ENCODE results near the gene AGTRAP.

GRCh38 chr1:11792106-11792505 is 56.2 kb downstream of the AGTRAP start:
- no peak for TF ChIP-seq CTCF (conservative IDR thresholded peaks at IDR 0.05; ENCODE audit: low read depth, low read length)
- TF ChIP-seq CHD1 (IDR thresholded peaks at IDR 0.05; ENCODE audit: low read depth, low read length): no peak
- TF ChIP-seq CEBPB (IDR thresholded peaks at IDR 0.05; ENCODE audit: low read depth, low read length): no peak
- TF ChIP-seq NFE2L2 (IDR thresholded peaks at IDR 0.05; ENCODE audit: low read depth, low read length): no peak
- TF ChIP-seq RFX5 (IDR thresholded peaks at IDR 0.05; ENCODE audit: low read depth, low read length): no peak
- no peak for TF ChIP-seq MXI1 (IDR thresholded peaks at IDR 0.05; ENCODE audit: borderline replicate concordance, low read depth, low read length)
- no peak for TF ChIP-seq SMC3 (IDR thresholded peaks at IDR 0.05; ENCODE audit: low read depth, low read length)
- no peak for TF ChIP-seq POLR2A (IDR thresholded peaks at IDR 0.05; ENCODE audit: low read depth, low read length)
- TF ChIP-seq RAD21 (IDR thresholded peaks at IDR 0.05; ENCODE audit: low read length): no peak
- no peak for TF ChIP-seq MAFK (IDR thresholded peaks at IDR 0.05; ENCODE audit: low read depth, low read length)
- no peak for TF ChIP-seq BHLHE40 (IDR thresholded peaks at IDR 0.05; ENCODE audit: low read depth, low read length)

Measured in IMR-90 (cell line).